Kidney (tissue), 14 donors: Measurements from ENCODE around the gene PTPRT. TPM values are rescaled to one million over a fixed set of nuclear protein-coding genes. Genes with fewer than 3 reads are reported as not detected.

Experiments used
- DNase-seq, 5 donors: peaks; one replicate each; pipeline ENCODE4 v3.0.0-alpha.2; 2013 to 2020
- FAIRE-seq: peaks from 2 replicates; lab custom pipeline; 2012; peaks lifted over from hg19 to GRCh38; lab: Jason Lieb, UNC
- H3K27ac ChIP-seq, 2 donors: one replicate each; pipeline ENCODE4 v1.7.0; 2013; ENCODE audit warnings: low read depth in 2 of 2, low read length in 2 of 2, inconsistent platforms in 1 of 2
- H3K27me3 ChIP-seq: one replicate; pipeline ENCODE4 v1.7.1; 2013; ENCODE audit warnings: low read length, inconsistent platforms; ENCODE audit not compliant: control insufficient read depth, insufficient read depth
- H3K36me3 ChIP-seq, 3 donors: one replicate each; pipeline versions ENCODE4 v1.7.0 to v1.7.1; 2013; ENCODE audit warnings: low read length in 3 of 3, control low read depth in 1 of 3, inconsistent platforms in 1 of 3; ENCODE audit not compliant: insufficient read depth in 3 of 3, control insufficient read depth in 2 of 3
- H3K4me1 ChIP-seq, 3 donors: one replicate each; pipeline versions ENCODE4 v1.7.0 to v1.7.1; 2013; ENCODE audit warnings: low read length in 3 of 3, inconsistent platforms in 1 of 3, low read depth in 1 of 3; ENCODE audit not compliant: control insufficient read depth in 2 of 3, insufficient read depth in 2 of 3
- H3K4me3 ChIP-seq, 3 donors: one replicate each; pipeline versions ENCODE4 v1.7.0 to v1.8.1; 2013; ENCODE audit warnings: low read length in 3 of 3, control low read depth in 1 of 3, inconsistent platforms in 1 of 3
- H3K9ac ChIP-seq, 3 donors: one replicate each; pipeline versions ENCODE4 v1.7.0 to v1.7.1; 2013; ENCODE audit warnings: low read length in 3 of 3, control low read depth in 1 of 3, inconsistent platforms in 1 of 3
- H3K9me3 ChIP-seq, 3 donors: one replicate each; pipeline versions ENCODE4 v1.7.0 to v1.7.1; 2013; ENCODE audit warnings: low read length in 3 of 3, control low read depth in 1 of 3, inconsistent platforms in 1 of 3; ENCODE audit not compliant: control insufficient read depth in 2 of 3, insufficient read depth in 1 of 3
- intact Hi-C: fragments of 100-400 bp; cut with DNase I; formaldehyde crosslinking; loops from one replicate; pipeline ENCODE4 v1.11.1; 2022
- polyA plus RNA-seq: library from polyadenylated mRNA; stranded (reverse); fragments of 350-450 nt; fragmentation: Illumina TruSeq; extraction: RNeasy Lipid Tissue Mini Kit (QIAGEN cat#74804); gene quantifications from one replicate; pipeline ENCODE4 v1.2.3, GENCODE V29; 2014; ENCODE audit warnings: low read depth, low replicate concordance; ENCODE audit not compliant: insufficient read depth
- total RNA-seq: library from RNA; stranded (reverse); fragmentation: NEBNext Ultra II Directional; extraction: Animal tissue kit (Norgen Biotek cat#: 25700); gene quantifications from one replicate; pipeline ENCODE4 v1.2.1, GENCODE V29; 2021
- TF ChIP-seq, protein P1 (sequence below): IDR thresholded peaks from 3 replicates; pipeline ENCODE4 v1.5.1; 2012; ENCODE audit warnings: mild to moderate bottlenecking, moderate library complexity, borderline replicate concordance; ENCODE audit not compliant: insufficient read depth; ENCODE audit errors: extremely low read depth
- donor health status: control.
- donor health status: control.
- donor health status: control.
- donor health status: control.
- donor health status: control.
- donor health status: DM: yes; HTN: yes; CAD: no.
- donor health status: Normal renal cell carcinoma (clear cell type).

Gene PTPRT
- total and polyA plus RNA-seq, 2 donors from 2014 or later: 0.60 TPM; not detected in 1

DNA sequence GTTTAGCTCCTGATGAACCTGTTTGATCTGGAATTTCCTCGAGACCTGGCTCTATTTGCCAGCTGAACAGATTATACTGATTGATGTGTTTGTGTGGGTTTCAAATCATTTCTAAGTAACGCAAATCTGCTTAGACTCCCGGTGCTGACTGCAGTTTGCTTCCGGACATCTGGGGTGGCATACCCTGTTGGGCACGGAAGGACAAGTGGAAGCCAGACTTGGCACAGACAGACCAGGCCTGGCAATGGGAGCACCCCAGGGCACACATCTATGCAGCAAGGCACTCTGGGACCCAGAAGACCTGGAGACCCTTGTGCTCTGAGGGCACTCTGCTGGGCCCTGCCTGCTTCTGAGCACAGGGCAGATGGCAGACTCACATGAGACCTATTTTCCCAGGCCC lies 1137.8 kb downstream of the PTPRT start:
- Histone ChIP-seq H3K9me3 (no peaks in the 10 kb centered on the region), H3K27me3 (no peaks in the 10 kb centered on the region), H3K4me3 (no peak overlapping the region), H3K27ac (no peak overlapping the region), H3K4me1 (no peaks in the 10 kb centered on the region), H3K9ac (no peak overlapping the region), H3K36me3 (no peaks in the 10 kb centered on the region)
- DNase-seq (no peak), FAIRE-seq (no peak)
- TF ChIP-seq, protein P1, sequence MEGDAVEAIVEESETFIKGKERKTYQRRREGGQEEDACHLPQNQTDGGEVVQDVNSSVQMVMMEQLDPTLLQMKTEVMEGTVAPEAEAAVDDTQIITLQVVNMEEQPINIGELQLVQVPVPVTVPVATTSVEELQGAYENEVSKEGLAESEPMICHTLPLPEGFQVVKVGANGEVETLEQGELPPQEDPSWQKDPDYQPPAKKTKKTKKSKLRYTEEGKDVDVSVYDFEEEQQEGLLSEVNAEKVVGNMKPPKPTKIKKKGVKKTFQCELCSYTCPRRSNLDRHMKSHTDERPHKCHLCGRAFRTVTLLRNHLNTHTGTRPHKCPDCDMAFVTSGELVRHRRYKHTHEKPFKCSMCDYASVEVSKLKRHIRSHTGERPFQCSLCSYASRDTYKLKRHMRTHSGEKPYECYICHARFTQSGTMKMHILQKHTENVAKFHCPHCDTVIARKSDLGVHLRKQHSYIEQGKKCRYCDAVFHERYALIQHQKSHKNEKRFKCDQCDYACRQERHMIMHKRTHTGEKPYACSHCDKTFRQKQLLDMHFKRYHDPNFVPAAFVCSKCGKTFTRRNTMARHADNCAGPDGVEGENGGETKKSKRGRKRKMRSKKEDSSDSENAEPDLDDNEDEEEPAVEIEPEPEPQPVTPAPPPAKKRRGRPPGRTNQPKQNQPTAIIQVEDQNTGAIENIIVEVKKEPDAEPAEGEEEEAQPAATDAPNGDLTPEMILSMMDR: no peak
- intact Hi-C loops: no loop called here

DNA sequence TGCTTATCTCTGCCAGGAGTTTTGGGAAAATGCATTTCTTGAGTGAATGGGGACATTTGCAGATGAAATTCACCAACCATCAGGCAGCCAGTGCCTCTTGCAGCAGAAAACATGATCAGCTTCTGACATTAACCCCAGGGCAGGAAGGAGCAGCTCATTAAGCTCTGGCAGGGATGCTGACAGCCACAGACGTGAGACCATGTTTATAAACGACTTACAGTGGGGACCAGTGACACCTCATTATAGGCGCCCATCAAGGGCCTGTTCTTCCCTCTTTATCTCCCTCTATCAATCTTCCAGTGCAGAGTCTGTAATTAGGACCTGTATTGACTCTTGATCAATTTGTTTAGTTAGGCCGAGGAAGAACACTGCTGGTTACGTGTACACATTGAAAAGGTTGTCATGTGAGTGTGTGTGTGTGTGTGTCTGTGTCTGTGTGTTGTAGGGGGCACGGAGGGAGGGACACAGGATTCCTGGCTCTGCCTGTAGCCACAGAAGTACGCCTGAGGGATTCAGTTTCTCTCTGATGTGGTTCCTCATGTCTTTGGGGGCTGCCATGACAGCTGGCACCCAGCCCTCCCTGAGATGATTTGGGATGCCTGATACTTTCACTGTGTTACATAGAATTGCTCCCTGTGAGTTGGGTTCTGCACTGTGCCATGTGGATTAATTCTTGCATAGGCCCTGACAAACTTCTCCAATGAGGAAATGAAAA lies 1143.2 kb downstream of the PTPRT start:
- no peak overlapping the region for H3K27ac ChIP-seq
- no peaks in the 10 kb centered on the region for H3K4me1 ChIP-seq
- no peaks in the 10 kb centered on the region for H3K9me3 ChIP-seq
- no peaks in the 10 kb centered on the region for H3K27me3 ChIP-seq
- intact Hi-C loops: no loop called here
- no peak overlapping the region for H3K9ac ChIP-seq
- no peak overlapping the region for H3K4me3 ChIP-seq
- TF ChIP-seq, protein P1: no peak
- DNase-seq: no peak
- FAIRE-seq: no peak
- no peaks in the 10 kb centered on the region for H3K36me3 ChIP-seq

DNA sequence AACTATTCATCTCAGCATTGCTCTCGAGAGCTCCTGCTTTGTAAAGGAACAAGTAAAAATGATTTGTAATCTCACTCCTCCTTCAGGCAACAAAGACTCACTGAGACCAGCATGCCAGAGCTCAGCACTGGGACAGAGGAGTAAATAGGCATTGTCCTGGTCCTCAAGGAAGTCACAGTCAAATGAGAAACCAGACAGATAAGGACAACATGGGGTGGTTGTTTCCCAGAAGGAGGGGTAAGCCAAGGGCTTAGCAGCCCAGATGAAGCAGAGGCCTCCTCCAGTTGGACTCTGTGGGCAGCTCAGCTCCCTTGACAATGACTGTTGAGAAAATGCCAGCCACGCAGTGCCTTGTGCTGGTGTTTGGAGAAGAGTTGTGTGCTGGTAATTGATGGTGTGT lies 1145.8 kb downstream of the PTPRT start:
- TF ChIP-seq, protein P1: no peak
- Histone ChIP-seq H3K9ac (no peak overlapping the region), H3K27me3 (no peaks in the 10 kb centered on the region), H3K36me3 (no peaks in the 10 kb centered on the region), H3K27ac (no peak overlapping the region), H3K9me3 (no peaks in the 10 kb centered on the region), H3K4me3 (no peak overlapping the region), H3K4me1 (no peaks in the 10 kb centered on the region)
- FAIRE-seq: no peak
- intact Hi-C loops: no loop called here
- DNase-seq: no peak
